Activated CD4-positive, CD25-positive, alpha-beta regulatory T cell (primary cell): ENCODE results near the gene CDH1.
"Not testable (repeated sequence)": the region's sequence is repeated elsewhere in the genome, so short reads cannot be mapped to it uniquely, and the experiment has no call there.

ENCODE experiments used
- DNase-seq, 4 experiments: peaks; one replicate each; lab custom pipeline; 2025; lab: John Stamatoyannopoulos, UW

The CDH1 gene

DNA sequence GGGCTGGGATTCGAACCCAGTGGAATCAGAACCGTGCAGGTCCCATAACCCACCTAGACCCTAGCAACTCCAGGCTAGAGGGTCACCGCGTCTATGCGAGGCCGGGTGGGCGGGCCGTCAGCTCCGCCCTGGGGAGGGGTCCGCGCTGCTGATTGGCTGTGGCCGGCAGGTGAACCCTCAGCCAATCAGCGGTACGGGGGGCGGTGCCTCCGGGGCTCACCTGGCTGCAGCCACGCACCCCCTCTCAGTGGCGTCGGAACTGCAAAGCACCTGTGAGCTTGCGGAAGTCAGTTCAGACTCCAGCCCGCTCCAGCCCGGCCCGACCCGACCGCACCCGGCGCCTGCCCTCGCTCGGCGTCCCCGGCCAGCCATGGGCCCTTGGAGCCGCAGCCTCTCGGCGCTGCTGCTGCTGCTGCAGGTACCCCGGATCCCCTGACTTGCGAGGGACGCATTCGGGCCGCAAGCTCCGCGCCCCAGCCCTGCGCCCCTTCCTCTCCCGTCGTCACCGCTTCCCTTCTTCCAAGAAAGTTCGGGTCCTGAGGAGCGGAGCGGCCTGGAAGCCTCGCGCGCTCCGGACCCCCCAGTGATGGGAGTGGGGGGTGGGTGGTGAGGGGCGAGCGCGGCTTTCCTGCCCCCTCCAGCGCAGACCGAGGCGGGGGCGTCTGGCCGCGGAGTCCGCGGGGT is at the start of gene CDH1:
CDH1 (plus strand) TSS at position 247 of the 684 bp plus-strand sequence; CDS start at position 371, 124 bp downstream.
- DNase-seq, result peak in 1 of 4 experiments; percentile 17

DNA sequence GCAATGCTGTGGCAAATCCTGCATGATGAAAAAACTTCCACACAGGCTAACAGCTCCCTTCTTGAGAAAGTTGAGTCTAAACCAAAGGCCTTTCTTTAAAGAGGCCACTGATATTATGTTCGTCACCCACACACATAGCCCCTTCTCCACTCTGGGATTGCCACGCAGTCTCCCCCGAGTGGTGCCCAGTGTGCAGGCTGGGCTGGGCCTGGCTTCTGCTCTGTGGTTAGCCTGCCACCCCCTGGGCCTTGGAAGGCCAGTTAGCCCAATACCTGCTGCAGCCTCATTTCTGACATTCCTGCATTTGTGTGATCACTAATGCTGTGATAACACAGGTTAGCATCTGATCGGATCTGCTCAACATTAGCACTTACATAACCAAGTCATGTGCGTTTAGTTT is 47.2 kb upstream of the CDH1 start:
- DNase-seq, result no peak

DNA sequence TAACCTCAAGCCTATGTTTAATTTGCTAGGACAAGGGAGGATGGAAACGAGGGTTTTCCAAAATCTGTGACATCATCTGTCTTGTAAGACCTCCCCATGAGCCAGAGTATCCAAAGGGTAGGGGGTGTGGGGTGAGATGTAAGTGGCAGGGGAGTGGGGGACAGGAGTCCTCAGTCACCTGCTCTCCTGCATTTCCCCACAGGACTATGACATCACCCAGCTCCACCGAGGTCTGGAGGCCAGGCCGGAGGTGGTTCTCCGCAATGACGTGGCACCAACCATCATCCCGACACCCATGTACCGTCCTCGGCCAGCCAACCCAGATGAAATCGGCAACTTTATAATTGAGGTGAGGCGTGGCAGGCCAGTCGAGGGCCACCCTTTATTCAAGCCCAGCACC is 41.5 kb upstream of the CDH1 start:
- no peak for DNase-seq

DNA sequence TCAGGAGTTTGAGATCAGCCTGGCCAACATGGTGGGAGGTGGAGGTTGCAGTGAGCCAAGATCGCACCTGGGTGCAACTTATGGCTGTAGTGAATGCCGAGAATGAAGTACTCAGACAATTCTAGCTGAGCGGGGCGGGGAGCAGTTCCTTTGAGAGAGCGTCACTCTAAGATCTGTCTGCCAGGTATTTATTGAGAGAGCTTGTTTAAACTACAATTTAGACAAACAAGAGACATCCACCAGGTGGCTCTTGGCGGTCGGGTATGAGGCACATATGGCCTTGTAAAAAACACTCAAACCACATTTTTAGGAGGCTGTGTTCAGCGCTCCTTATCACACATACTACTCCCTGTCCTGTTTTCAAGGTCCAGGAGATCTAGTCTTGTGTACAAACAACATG is 40.6 kb upstream of the CDH1 start:
- no peak for DNase-seq

DNA sequence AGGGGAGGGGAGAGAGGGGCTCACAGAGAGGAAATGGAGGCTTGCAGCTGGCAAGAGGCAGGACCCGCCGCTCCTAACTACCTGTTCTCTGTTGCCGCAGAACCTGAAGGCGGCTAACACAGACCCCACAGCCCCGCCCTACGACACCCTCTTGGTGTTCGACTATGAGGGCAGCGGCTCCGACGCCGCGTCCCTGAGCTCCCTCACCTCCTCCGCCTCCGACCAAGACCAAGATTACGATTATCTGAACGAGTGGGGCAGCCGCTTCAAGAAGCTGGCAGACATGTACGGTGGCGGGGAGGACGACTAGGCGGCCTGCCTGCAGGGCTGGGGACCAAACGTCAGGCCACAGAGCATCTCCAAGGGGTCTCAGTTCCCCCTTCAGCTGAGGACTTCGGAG is 39.0 kb upstream of the CDH1 start:
- no peak for DNase-seq

DNA sequence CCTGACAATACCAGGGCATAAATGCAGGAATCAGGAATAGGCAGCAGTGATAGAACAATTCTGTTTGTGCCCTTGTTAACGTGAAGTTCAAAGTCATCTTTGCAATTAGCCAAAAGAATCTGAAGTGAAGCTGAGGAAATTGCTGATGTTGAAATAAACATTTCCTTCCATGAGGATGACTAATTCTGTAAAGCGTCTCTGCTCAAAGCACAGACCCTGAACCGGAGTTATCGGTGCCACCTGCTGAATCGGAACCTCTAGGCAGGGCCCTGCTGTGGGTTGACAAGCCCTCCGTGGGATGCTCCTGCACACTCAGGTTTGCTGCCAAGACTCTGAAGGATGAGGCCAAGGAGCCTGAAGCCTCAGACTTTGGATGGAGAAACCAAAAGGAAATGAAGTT is 37.0 kb upstream of the CDH1 start:
- DNase-seq, result no peak

DNA sequence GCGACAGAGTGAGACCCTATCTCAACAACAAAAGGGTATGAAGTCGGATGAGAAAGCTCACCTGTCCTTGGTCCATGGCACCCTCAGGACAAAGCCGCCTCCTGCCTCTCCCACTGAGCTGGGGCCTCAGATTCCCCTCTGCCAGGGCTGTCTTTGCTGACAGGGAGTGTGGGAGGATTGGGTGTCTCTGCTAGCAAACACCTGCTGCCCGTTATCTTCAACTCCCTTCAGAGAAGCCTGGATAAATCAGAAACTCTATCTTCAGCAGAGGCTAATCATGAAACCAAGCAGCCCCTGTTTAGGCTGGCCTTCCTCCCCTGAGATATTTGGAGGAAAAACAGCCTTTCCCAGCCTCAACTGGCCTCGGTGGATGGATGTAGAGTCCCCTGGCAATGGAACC is 36.3 kb upstream of the CDH1 start:
- no peak for DNase-seq

DNA sequence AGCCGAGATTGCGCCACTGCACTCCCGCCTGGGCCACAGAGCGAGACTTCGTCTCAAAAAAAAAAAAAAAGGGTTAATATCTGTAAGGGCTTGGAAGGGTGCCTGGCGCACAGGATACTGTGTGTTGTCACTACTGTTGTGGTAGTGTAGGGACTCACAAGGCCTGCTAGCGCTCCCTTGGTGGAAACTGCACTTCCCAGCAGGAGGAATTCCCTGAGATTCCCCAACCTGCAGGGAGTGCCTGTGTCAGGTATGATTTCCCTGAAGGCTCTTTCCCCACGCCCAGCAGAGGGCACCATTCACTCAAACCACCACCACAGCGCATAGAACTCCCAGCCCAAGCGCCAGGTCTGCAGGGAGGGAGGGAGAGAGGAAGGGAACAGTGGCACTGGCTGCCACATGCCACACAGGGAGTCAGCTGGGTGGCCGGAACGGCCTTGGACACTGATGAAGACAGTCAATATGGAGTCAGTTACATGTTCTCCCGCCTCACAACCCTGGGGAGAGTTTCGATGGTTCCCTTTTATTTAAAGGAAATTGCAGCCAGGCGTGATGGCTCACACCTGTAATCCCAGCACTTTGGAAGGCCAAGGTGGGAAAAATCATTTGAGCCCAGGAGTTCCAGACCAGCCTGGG is 32.7 kb upstream of the CDH1 start:
- DNase-seq, result peak in 3 of 4 experiments; percentile 10 to 62 (median 60)

DNA sequence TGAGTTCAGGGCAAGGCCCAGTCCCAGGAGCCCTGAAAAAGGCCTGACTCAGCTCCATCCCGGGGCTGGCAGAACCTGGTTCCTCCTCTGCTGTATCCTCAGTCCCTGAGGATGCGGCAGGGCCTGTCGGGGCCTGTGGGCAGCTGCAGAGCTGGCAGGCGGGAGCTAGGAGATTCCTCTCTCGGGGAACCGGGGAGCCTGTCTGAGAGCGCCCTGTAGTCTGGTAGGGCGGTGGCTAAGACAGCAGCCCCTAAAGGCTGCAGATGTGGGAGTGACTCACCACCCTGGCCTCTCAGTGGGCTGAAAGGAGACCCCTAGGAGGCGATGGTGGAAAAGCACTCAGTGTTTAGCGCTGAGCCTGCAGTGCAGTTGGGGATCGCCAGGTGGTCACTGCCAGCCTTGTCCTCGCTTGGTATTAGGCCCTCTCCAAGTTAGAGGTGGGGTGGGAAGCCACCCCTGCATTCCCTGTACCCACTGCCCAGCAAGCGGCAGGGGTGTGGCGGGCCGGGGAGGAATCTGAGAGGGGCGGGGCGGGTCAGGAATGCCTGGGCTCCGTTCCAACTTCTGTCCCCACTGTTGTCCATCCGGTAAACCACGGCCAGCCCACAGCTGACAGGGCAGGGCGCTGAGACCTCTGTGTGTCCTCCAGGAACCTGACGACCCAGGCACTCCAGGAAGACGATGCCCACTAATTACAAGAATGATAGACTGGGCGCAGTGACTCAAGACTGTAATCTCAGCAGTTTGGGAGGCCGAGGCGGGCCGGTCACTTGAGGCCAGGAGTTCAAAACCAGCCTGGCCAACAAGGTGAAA is 29.5 kb upstream of the CDH1 start:
- no peak for DNase-seq

DNA sequence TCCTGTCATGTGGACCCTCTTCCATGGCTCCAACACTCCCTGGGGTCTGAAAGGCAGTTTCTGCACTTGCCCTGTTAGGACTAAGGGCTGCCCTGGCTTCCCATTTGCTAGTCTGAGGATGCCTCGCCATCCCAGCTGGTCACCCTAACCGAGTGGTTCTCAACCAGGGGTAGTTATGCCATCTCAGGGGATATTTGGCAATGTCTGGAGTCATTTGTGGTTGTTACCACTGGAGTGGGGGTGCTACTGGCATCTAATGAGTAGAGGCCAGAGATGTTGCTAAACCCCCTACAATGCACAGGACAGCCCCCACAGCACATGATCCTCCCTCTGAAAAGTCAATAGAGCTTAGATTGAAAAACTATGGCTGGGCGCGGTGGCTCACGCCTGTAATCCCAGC is 26.9 kb upstream of the CDH1 start:
- DNase-seq, result no peak

DNA sequence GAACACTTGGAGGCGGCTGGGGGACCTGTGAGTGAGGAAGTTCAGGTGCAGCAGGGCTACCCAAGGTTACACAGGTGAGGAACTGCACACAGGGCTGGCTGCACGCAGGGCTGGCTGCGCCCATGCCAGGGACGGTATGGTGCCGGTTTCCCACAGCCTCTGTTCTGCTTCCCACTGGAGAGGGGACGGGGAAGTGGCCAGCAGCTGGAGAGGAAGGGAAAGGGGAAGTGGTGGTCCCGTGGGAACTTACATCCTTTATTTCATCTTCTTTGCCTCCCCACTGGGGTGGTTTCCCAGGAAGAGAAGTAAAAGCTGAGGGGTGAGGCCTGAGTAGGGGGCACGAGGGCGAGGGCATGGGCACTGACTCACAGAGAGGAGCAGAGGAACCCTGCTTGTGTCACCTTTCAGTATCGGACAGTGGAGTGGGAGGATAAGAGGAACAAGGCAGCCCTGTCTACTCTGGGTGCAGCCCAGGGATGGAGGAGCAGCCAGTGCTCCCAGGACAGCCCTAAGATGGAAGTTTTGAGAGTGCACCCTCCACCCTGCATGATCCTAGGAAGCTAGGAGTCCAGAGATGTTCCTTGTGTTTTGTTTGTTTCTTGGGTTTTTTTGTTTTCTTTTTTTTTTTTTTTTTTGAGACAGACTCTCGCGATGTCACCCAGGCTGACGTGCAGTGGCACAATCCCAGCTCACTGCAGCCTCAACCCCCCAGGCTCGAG is 25.5 kb upstream of the CDH1 start:
- no peak for DNase-seq

DNA sequence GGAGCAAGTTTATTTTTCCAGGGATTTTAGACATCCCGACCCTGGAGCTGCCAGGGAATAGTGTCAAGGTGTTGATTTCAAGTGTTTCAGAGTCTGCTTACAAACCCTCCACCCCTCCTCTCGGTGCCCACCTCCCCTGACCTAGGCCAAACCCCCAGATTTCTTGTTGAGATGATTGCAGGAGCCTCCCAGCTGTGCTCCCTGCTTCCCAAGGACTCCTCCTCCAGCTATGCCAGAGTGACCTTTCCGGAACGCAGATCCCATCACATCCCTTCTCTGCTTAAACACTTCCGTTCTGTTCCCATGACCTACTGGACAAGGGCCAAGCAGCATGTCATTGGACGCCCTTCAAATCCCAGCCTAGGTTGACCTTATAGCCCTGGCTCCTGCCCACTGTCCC is 23.7 kb upstream of the CDH1 start:
- no peak for DNase-seq

DNA sequence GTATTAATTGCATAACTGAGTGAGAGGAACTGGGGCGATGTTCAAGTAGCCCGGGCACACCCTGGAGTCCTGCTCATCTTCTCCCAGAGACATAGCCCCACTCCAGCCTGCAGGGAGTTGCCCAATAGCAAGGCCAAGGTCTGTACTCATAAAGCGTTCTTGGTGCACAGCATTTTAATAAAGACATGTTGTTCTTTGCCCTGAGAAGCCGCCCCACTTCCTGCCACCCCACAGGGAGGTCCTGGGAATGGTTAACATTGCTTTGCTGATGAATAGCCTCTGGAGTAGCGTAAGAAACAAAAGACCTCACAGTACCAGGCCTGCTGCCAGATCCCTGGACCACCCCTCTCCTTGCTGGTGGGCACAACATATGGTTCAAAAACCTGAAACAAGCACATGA is 21.6 kb upstream of the CDH1 start:
- no peak for DNase-seq

DNA sequence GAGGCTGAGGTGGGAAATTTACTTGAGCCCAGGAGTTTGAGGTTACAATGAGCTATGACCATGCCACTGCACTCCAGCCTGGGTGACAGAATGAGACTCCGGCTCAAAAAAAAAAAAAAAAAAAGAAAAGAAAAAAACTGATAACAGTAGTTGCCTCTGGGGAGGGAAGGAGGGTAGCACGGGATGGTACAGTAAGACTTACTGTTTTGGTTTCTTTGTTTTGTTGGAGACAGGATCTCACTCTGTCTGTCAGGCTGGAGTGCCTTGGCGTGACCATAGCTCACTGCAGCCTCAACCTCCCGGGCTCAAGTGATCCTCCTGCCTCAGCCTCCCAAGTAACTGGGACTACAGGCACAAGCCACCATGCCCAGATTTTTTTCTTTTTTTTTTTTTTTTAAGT is 20.6 kb upstream of the CDH1 start:
- DNase-seq, result not testable (repeated sequence)

DNA sequence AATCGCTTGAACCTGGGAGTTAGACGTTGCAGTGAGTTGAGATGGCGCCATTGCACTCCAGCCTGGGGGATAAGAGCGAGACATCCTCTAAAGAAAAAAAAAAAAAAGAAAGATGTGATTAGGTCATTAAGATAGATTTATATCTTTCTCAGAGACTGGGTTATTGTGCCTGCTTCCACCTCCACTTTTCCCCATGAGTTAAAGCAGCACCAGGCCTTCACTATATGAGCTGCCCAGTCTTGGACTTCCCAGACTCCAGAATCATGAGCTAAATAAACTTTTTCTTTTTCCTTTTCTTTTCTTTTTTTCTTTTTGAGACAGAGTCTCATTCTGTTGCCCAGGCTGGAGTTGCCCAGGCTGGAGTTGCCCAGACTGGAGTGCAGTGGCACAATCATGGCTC is 19.4 kb upstream of the CDH1 start:
- no peak for DNase-seq

DNA sequence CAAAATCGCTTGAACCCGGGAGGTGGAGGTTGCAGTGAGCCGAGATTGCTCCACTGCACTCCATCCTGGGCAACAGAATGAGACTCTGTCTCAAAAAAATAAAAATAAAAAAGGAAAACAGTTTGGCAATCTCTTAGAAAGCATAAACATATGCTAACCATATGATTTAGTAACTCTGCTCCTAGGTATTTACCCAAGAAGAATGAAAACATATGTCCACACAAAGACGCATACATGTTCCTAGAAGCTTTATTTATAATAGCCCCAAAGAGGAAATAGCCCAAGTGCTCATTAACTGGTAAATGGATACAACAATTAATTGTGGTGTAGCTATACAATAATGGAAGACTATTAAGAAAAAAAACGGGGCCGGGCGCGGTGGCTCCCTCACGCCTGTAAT is 18.5 kb upstream of the CDH1 start:
- DNase-seq, result no peak

DNA sequence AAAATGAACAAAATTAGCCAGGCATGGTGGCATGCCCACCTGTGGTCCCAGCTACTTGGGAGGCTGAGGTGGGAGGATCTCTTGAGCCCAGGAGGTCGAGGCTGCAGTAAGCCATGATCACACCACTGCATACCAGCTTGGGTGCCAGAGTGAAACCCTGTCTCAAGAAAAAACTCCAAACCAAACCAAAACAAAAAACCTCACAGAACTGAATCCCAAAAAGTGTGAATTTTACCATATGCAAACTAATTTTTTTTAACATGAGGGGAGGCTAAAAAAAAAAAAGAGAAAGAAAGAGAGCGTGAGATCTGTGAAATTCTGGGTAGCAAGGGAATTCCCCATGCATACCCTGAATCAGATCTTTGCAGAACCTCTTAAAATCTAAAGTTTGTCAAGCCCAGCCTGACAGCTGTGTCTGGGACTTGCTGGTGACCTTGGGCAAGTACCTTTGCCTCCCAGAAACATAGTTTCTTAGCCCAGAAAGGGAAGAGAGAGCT is 17.1 kb upstream of the CDH1 start:
- no peak for DNase-seq

DNA sequence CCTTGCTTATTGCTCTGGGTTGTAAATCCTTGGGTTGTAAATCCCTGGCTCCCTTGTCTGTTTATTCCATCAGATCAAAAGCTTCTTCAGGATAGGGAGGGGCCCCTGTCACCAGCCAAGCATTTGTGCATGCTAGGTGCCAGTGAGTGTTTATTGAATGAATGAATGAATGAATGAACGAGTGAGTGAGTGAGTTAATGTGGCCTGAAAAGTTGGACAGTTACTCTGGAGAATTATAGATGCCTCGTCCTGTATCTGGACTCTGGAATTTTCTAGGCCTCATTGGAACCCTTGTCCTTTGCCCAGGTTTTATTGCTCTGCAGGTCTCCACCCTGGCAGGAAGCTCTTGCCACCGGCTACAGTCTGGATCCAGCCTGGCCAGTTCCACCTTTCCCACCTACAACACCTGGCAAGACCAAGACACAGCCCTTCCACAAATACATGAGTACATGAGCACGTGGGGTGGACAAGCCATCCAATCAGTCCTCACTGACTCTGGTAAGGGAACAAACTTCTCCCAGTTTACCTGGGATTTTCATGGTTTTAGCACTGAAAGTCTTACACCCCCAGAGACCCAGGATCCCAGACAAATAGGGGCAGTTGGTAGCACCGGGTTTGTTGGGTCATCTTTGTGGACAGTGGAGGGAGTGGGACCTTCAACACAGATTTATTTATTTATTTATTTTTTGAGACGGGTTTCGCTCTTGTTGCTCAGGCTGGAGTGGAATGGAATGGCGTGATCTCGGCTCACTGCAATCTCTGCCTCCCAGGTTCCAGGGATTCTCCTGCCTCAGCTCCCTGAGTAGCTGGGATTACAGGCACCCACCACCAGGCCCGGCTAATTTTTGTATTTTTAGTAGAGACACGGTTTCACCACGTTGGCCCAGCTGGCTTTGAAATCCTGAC is 14.7 kb upstream of the CDH1 start:
- no peak for DNase-seq

DNA sequence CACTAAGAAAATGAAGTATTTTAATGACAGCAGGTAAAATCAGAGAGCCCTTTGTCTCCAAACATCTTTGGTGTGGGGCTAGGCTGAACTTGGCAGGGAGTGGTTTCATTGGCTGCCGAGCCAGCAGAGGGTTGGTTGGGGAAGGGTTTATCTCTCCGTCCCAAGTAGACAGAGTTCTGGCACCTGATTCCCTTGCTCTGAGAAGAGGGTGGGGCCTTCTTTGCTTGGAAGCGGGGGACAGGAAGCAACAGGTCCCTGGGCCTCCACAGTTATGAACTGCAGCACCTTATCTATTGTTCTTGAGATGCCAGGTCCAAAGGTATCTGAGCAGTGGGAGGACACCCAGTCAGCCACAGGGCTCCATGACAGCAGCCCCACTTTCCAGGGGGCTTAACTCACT is 12.3 kb upstream of the CDH1 start:
- DNase-seq, result no peak

DNA sequence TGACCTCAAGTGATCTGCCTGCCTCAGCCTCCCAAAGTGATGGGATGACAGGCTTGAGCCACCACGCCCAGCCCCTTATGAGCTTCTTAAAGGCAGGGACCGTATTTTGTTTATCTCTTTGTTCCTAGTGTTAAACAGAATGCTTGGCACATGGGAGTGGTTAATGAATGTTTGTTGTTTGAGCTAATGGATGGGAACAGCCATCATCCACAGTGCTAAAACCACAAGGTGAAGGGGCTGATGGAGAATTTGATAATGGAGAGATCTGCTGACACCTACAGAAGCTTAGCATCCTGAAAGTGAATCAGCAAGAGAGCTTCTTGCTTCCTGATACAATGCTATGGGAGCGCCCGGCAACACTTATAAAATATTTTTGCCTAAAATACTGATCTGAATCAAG is 8.6 kb upstream of the CDH1 start:
- DNase-seq, result no peak

DNA sequence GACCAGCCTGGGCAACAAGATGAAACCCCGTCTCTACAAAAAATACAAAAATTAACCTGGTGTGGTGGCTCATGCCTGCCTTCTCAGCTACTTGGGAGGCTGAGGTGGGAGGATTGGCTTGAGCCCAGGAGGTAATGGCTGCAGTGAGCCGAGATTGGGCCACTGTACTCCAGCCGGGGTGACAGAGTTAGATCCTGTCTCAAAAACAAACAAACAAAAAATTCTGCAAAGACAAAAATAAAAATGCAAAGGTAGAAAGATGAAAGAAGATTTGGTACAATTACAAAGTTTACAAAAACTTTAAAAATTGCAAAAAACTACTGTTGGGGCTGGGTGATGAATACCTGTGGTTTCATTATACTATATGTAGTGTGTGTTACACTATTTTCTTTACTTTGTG is 5.5 kb upstream of the CDH1 start:
- no peak for DNase-seq
